Panc1 (cell line): ENCODE measurements around the gene MDM1. TPM values are rescaled to one million over a fixed set of nuclear protein-coding genes. Genes with fewer than 3 reads are reported as not detected.

Experiments
- ATAC-seq: fragments of 200-7000 bp; cut with Tn5 transposase; 2 replicates; pipeline ENCODE4 v1.9.1; 2020; ENCODE audit warnings: mild to moderate bottlenecking, moderate library complexity
- BruUV-seq: library from RNA; stranded (reverse); fragments of 400-500 nt; replicated peaks from 2 replicates; lab custom pipeline; 2021; lab: Mats Ljungman, UMichigan
- CTCF ChIA-PET: fragments of 300-600 bp; sonication (Branson Sonifier 250); formaldehyde crosslinking; loops from one replicate; lab custom pipeline; 2022; ENCODE audit warnings: antibody characterized with exemption; lab: Charles Lee
- POLR2A ChIA-PET: fragments of 300-600 bp; sonication (Branson Sonifier 250); formaldehyde crosslinking; loops from one replicate; lab custom pipeline; 2022; ENCODE audit warnings: antibody characterized with exemption; lab: Charles Lee
- DNase-seq: peaks from one replicate; pipeline ENCODE4 v3.0.0-alpha.2; 2010; ENCODE audit warnings: low read depth, low spot score
- H3K27ac ChIP-seq: 2 replicates; pipeline ENCODE4 v1.5.1; 2011; ENCODE audit warnings: mild to moderate bottlenecking, low read length, inconsistent platforms
- H3K27me3 ChIP-seq: fragments of 200-500 bp; sonication (Bioruptor generic); 2 replicates; pipeline ENCODE4 v1.6.0; 2014; ENCODE audit warnings: low read length, inconsistent platforms; ENCODE audit not compliant: control insufficient read depth, insufficient read depth
- H3K36me3 ChIP-seq: fragments of 200-500 bp; sonication (Bioruptor generic); 2 replicates; pipeline ENCODE4 v1.5.1; 2014; ENCODE audit warnings: inconsistent platforms, mild to moderate bottlenecking, low read length, moderate library complexity; ENCODE audit not compliant: control insufficient read depth, insufficient read depth
- H3K4me1 ChIP-seq: 2 replicates; pipeline ENCODE4 v1.5.1; 2011; ENCODE audit warnings: inconsistent platforms, mild to moderate bottlenecking, low read length, moderate library complexity; ENCODE audit not compliant: control insufficient read depth, insufficient read depth
- H3K4me3 ChIP-seq, 2 experiments: 2 replicates each; pipeline ENCODE4 v1.5.1; 2011 to 2012; ENCODE audit warnings: low read depth in 2 of 2, low read length in 2 of 2, mild to moderate bottlenecking in 2 of 2, inconsistent platforms in 1 of 2, moderate library complexity in 1 of 2
- H3K9me3 ChIP-seq: fragments of 200-500 bp; sonication (Bioruptor generic); 2 replicates; pipeline ENCODE4 v1.5.1; 2014; ENCODE audit warnings: low read depth, mild to moderate bottlenecking, inconsistent platforms, low read length, moderate library complexity; ENCODE audit not compliant: control insufficient read depth, insufficient read depth
- POLR2AphosphoS5 ChIP-seq: IDR thresholded peaks from 2 replicates; pipeline ENCODE4 v1.6.1; 2012; ENCODE audit warnings: mild to moderate bottlenecking, low read depth, low read length, moderate library complexity
- SIN3A ChIP-seq: IDR thresholded peaks from 2 replicates; pipeline ENCODE4 v1.6.1; 2012; ENCODE audit warnings: low read depth, mild to moderate bottlenecking, low read length, moderate library complexity, borderline replicate concordance; ENCODE audit not compliant: insufficient read depth
- TCF7L2 ChIP-seq: IDR thresholded peaks from 2 replicates; pipeline ENCODE4 v1.6.1; 2011; ENCODE audit warnings: mild to moderate bottlenecking, low read depth, low read length, inconsistent platforms
- in situ Hi-C: cut with HindIII; loops from 2 replicates; pipeline ENCODE4 v1.10.0; 2016; ENCODE audit warnings: low sequenced_read_pairs, low pct_unique_long_range_greater_than_20kb
- intact Hi-C: fragments of 100-400 bp; cut with micrococcal nuclease; formaldehyde crosslinking; loops from one replicate; pipeline ENCODE4 v1.10.0; 2022; ENCODE audit not compliant: unreplicated experiment
- total RNA-seq: library from RNA; stranded (reverse); gene quantifications from one replicate; pipeline ENCODE4 v1.2.1, GENCODE V29; 2021; ENCODE audit not compliant: unreplicated experiment
- TF ChIP-seq, protein P1 (sequence below): fragments of 450-650 bp; IDR thresholded peaks from 2 replicates; pipeline ENCODE4 v1.5.1; 2017; ENCODE audit warnings: mild to moderate bottlenecking
- TF ChIP-seq, protein P2 (sequence below), 2 experiments: IDR thresholded peaks; 2 replicates each; pipeline ENCODE4 v1.6.1; 2011 to 2012; ENCODE audit warnings: low read depth in 2 of 2, control low read depth in 1 of 2, low read length in 1 of 2, mild to moderate bottlenecking in 1 of 2, moderate library complexity in 1 of 2; ENCODE audit not compliant: insufficient read depth in 1 of 2

Gene MDM1
- total RNA-seq, 1 experiment from 2014 or later = 17.8 TPM

DNA sequence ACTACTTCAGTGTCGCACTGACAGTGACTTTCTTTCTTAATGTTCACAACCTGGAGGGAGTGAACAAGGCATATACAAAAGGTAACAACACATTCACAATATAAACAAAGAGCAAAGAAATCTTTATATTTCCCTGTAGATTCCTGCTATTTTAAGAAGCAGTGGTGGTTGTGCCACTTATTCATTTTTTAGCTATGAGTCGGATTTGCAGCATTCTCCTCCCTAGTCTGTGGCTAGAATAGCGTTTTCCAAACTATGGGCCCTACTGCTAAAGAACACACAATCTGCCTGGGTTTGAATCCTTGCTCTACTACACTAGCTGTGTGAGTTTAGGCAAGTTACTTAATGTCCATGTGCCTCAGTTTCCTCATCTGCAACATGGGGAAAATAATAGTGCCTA, 18.6 kb upstream of the MDM1 start:
- no TSS peak for BruUV-seq
- no peak for ATAC-seq
- no peaks in the 10 kb centered on the region for H3K9me3 ChIP-seq
- H3K4me3 ChIP-seq = no peak overlapping the region
- intact Hi-C loops (no loop called here), in situ Hi-C loops (no loop called here)
- H3K4me1 ChIP-seq = no peaks in the 10 kb centered on the region; the same call in none of the 2 replicates
- POLR2A ChIA-PET = no interaction called here
- CTCF ChIA-PET = no interaction called here
- no peaks in the 10 kb centered on the region for H3K27me3 ChIP-seq
- no peak for TF ChIP-seq POLR2AphosphoS5
- H3K36me3 ChIP-seq = no peaks in the 10 kb centered on the region
- DNase-seq = no peak
- H3K27ac ChIP-seq = no peak overlapping the region

DNA sequence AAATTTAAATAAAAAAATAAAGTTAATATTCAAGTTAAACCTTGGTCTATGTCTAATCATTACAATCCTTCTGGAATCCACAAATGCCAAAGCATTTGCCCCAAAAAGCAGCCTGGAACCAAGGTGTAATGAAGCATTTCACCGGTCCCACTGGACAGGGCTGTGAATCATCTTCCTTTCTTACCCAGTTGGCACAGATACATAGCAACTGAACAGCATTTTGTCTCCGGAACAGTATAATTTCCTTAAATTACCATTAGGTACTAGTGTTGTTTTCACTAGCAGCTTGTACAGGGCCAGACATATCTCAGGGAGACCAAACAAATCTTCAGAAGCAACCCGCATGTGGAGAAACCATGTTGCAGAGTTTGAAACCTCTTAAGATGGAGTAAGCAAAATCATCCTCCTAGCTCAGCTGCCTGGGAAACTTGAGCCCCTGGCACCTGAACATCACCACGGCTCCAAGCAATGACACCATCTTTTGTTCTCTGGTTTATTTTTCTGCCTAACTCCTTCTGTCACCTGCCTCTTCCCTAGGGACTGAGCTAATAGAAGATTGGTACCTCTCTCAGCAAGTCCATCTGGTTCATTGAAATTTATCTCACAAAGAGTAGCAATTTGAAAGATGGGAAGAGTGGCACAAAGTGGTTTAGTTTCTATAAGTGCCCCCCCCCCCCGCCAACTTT, 17.9 kb upstream of the MDM1 start:
- no peaks in the 10 kb centered on the region for H3K36me3 ChIP-seq
- H3K9me3 ChIP-seq = no peaks in the 10 kb centered on the region
- H3K4me3 ChIP-seq = no peak overlapping the region
- no peaks in the 10 kb centered on the region; the same call in none of the 2 replicates for H3K4me1 ChIP-seq
- ChIA-PET CTCF (no interaction called here), POLR2A (no interaction called here)
- DNase-seq (no peak), ATAC-seq (no peak)
- no TSS peak for BruUV-seq
- in situ Hi-C loops = no loop called here
- H3K27ac ChIP-seq = peak overlapping the region; percentile 45; the same call in 1 of the 2 replicates
- H3K27me3 ChIP-seq = no peaks in the 10 kb centered on the region
- intact Hi-C loops = no loop called here
- TF ChIP-seq, protein P1, sequence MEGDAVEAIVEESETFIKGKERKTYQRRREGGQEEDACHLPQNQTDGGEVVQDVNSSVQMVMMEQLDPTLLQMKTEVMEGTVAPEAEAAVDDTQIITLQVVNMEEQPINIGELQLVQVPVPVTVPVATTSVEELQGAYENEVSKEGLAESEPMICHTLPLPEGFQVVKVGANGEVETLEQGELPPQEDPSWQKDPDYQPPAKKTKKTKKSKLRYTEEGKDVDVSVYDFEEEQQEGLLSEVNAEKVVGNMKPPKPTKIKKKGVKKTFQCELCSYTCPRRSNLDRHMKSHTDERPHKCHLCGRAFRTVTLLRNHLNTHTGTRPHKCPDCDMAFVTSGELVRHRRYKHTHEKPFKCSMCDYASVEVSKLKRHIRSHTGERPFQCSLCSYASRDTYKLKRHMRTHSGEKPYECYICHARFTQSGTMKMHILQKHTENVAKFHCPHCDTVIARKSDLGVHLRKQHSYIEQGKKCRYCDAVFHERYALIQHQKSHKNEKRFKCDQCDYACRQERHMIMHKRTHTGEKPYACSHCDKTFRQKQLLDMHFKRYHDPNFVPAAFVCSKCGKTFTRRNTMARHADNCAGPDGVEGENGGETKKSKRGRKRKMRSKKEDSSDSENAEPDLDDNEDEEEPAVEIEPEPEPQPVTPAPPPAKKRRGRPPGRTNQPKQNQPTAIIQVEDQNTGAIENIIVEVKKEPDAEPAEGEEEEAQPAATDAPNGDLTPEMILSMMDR = no peak
- TF ChIP-seq TCF7L2 (no peak), SIN3A (no peak), POLR2AphosphoS5 (no peak)
- TF ChIP-seq, protein P2, sequence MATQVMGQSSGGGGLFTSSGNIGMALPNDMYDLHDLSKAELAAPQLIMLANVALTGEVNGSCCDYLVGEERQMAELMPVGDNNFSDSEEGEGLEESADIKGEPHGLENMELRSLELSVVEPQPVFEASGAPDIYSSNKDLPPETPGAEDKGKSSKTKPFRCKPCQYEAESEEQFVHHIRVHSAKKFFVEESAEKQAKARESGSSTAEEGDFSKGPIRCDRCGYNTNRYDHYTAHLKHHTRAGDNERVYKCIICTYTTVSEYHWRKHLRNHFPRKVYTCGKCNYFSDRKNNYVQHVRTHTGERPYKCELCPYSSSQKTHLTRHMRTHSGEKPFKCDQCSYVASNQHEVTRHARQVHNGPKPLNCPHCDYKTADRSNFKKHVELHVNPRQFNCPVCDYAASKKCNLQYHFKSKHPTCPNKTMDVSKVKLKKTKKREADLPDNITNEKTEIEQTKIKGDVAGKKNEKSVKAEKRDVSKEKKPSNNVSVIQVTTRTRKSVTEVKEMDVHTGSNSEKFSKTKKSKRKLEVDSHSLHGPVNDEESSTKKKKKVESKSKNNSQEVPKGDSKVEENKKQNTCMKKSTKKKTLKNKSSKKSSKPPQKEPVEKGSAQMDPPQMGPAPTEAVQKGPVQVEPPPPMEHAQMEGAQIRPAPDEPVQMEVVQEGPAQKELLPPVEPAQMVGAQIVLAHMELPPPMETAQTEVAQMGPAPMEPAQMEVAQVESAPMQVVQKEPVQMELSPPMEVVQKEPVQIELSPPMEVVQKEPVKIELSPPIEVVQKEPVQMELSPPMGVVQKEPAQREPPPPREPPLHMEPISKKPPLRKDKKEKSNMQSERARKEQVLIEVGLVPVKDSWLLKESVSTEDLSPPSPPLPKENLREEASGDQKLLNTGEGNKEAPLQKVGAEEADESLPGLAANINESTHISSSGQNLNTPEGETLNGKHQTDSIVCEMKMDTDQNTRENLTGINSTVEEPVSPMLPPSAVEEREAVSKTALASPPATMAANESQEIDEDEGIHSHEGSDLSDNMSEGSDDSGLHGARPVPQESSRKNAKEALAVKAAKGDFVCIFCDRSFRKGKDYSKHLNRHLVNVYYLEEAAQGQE (IDR thresholded peaks at IDR 0.05; ENCODE audit: insufficient read depth in 1 of 2, low read depth in 2 of 2, low read length in 1 of 2) = no peak

DNA sequence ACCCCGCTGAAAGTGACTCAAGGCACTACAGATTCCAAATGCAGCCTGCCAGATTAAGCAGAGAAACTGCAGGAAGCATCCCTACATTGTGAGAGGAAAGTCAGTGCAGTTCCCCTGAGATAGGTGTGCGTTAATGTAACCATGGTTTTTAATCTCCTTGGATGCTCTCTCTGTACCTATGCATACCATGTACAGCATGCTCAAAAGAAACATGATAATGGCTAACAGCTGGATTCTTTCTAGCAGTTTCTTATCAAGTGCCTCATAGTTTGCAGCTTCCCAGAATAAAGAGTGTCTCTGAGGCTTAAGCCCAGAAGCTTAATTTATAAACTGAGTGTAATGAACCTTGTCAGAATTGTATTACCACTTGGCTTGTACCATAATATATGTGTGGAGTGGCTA, 17.1 kb upstream of the MDM1 start:
- Histone ChIP-seq H3K4me1 (no peaks in the 10 kb centered on the region; the same call in 1 of the 2 replicates), H3K36me3 (no peaks in the 10 kb centered on the region), H3K27ac (peak overlapping the region; percentile 5; the same call in 1 of the 2 replicates), H3K4me3 (no peak overlapping the region), H3K9me3 (no peaks in the 10 kb centered on the region), H3K27me3 (no peaks in the 10 kb centered on the region)
- intact Hi-C loops = no loop called here
- ATAC-seq (no peak), DNase-seq (no peak)
- in situ Hi-C loops = no loop called here
- TF ChIP-seq POLR2AphosphoS5 = no peak
- ChIA-PET POLR2A (interaction anchor here (0.8 kb wide), 1 partner anchor 13 kb away, joined by 4 read pairs; no protein-coding TSS in a partner anchor), CTCF (no interaction called here)
- BruUV-seq = no TSS peak
